ENCODE measurements around the gene MAP3K9.

The MAP3K9 gene

GRCh38 chr14:70788898-70789297, 20.4 kb downstream of the MAP3K9 start:
- no peak for DNase-seq (ENCODE audit: low read depth)

DNA sequence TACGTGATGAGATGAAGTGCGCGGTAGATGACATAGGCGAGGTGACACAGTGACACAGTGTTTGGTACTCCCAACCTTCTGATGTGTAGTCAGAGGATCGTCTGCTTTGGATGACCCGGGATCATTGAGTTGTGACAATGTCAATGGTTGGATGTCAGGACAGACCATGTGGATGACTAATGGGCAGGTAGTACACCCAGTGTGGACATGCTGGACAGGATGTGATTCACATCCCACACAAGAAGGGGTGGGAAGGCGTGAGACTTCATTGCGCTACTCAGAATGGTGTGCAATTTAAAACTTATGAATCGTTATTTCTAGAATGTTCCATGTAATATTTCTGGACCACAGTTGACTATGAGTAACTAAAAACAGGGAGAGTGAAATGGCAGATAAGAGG, 23.8 kb downstream of the MAP3K9 start:
- DNase-seq (ENCODE audit: low read depth) = peak; percentile 35

- DNase-seq (ENCODE audit: low read depth) = no peak
These were observed 24.4 kb downstream of the MAP3K9 start for GRCh38 chr14:70784886-70785285.

DNA sequence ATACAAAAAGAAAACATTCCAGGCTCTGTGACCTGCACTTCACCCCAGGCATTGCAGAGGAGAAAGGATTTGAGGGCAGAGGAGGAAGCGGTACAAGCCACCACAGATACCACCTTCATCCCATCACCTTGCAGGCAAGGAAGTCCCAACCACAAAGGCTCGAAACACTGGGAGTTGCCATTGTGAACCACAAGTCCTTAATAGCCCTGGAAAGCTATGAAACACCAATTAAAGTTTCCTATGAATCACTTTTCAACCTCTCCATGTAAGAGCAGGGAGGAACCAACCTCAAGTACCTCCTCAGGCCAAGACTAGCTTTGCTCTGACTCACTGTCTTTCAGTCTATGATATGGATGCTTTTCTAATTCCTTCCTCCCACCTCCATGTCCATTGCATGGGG, 27.0 kb downstream of the MAP3K9 start:
- DNase-seq (ENCODE audit: low read depth) = peak; percentile 83

GRCh38 chr14:70780396-70781075, 28.8 kb downstream of the MAP3K9 start:
- DNase-seq (ENCODE audit: low read depth) = no peak

- no peak for DNase-seq (ENCODE audit: low read depth)
These were observed 29.6 kb downstream of the MAP3K9 start for GRCh38 chr14:70779667-70780066.

DNA sequence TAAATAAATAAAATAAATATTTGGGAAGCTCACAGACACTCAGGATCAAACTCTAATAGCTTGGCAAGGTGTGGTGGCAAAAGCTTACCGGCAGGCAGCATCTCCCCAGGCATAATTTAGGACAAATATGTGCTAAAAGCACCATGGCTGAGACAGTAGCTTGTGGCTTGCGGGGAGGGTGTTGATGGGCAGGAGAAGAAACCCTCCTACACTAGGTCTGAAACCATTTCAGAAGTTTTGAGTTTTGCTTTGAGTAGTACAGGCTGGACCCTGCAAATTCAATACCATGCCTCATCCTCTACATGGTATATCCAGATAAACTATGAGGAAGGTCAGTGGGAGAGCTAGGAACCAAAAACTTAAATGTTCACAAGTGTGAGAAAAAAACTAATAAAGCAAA, 33.1 kb downstream of the MAP3K9 start:
- DNase-seq (ENCODE audit: low read depth) = no peak

- DNase-seq (ENCODE audit: low read depth) = no peak
These were observed 36.0 kb downstream of the MAP3K9 start for GRCh38 chr14:70773182-70773862.

DNA sequence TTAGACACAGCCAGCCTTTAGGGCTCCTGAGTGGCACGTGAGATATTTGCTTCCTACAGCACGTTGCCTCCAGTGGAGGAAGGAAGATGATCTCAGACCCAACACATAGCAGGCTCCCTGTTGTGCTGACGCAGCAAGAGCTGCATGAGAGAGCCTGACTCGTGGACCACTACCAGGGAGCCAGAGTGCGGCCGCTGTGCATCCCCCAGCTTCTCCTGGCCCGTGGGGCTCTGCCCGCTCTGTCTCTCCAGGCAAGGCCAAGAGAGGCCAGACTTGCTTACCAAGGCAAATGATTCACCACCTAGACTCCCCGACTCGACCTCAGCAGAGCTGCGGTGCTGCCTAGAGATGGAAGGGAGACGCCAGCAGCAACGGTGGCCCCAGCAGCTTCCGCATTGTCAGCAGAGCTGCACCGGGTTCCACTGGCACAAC, 37.5 kb downstream of the MAP3K9 start:
- peak; percentile 32 for DNase-seq (ENCODE audit: low read depth)

GRCh38 chr14:70770490-70770889, 38.8 kb downstream of the MAP3K9 start:
- no peak for DNase-seq (ENCODE audit: low read depth)

DNA sequence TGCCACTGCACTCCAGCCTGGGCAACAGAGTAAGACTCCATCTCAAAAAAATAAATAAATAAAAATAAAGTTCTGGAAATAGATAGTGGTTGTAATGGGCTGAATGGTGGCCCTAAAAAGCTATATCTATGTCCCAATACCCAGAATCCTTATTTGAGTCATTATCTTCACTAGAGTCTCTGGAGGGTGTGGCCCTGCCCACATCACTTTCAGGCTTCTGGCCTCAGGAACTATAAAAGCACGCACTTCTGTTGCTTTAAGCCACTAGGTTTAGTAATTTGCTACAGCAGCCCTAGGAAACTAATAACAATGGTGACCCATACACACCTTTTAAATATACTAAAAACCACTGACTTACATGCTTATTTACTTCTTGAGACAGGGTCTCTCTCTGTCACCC, 49.9 kb downstream of the MAP3K9 start:
- no peak for DNase-seq (ENCODE audit: low read depth)

- peak; percentile 76 for DNase-seq (ENCODE audit: low read depth)
These were observed 53.7 kb downstream of the MAP3K9 start for GRCh38 chr14:70755655-70756054.

DNA sequence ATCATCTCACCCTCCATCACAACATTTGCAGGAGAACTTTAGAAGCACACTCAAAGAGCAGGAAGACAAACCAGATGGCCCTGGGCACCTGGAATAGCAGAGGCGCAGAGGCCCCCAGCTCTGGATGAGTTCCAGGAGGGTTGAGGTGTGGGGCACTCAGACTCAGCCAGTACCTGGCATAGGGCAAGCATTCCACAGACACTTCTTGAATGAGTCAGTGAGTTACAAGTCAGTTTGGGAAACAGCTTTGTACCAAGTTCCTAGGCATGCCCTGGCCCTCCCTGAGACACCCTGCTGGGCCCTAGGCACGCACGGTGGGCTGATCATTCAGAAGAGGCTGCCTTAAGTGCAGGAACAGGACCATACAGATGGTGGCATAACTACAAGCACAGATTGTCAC, 54.3 kb downstream of the MAP3K9 start:
- DNase-seq (ENCODE audit: low read depth) = peak; percentile 39

DNA sequence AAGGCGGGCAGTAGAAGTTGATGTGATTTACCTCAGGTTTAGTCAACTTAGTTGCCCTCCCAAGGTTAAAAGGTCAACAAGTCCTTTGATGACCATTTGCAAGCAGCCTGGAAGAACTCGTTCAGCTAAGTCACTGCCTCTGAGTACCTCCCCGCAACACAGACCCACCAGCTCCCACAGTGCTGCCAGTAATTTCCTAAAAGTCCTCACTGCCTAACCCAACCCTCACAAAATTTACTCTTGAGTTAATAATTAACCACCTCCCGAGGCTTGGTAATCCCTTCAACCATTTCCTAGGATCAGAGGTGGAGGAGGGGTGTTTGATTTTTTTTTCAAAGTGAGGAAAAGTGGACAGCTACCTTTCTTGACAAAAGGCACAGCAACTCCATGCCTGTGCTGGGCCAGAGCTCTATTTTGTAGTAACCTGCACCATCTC, 55.8 kb downstream of the MAP3K9 start:
- DNase-seq (ENCODE audit: low read depth) = no peak

- peak; percentile 24 for DNase-seq (ENCODE audit: low read depth)
These were observed 60.9 kb downstream of the MAP3K9 start for GRCh38 chr14:70748422-70748821.

- no peak for DNase-seq (ENCODE audit: low read depth)
These were observed 64.7 kb downstream of the MAP3K9 start for GRCh38 chr14:70744641-70745040.

DNA sequence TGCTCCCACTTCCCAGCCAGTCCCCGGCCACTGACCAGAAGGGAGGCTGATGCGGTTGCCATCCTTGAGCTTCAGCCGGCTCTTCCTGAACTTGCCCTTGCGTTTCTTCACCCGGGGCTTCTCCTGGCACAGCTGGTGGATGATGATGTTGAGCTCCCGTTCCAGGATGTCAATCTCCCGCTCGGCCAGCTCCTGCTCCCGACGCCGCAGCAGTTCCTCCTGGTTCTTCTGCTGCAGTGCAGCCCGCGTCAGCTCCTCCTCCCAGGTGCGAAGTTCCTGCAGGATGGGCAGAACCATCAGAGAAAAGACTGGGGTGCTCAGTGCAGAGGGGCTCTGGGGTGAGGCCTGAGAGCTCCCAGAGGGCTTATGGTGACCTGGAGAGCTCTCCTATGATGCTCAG, 67.0 kb downstream of the MAP3K9 start:
- DNase-seq (ENCODE audit: low read depth) = no peak

- DNase-seq (ENCODE audit: low read depth) = no peak
These were observed 67.8 kb downstream of the MAP3K9 start for GRCh38 chr14:70741482-70741881.

GRCh38 chr14:70735043-70735442, 74.3 kb downstream of the MAP3K9 start:
- DNase-seq (ENCODE audit: low read depth) = no peak

GRCh38 chr14:70731447-70732239, 77.7 kb downstream of the MAP3K9 start:
- no peak for DNase-seq (ENCODE audit: low read depth)

DNA sequence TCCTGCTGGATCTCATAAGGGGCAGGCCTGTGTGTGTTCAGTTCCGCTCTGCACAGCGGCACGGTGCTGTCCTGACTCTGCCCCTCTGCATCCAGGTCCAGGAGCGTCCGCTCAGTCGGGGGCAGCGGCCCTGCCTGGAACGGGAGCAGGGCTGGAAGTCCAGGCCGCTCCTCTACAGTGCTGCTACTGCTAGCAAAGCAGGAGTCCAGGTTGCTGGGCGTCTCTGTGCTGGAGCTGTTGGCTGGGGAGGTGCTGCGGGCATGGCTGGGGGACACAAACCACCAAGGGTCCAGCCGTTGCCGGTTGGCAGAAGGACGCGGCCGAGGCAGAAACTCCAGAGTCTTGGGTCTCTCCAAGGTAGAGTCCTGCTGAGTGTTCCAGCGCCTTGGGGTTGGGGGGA, 78.9 kb downstream of the MAP3K9 start:
- no peak for DNase-seq (ENCODE audit: low read depth)

- DNase-seq (ENCODE audit: low read depth) = no peak
These were observed 82.5 kb downstream of the MAP3K9 start for GRCh38 chr14:70726651-70727375.

All from iris pigment epithelial cell (primary cell).